C1 segment of cervical spinal cord (tissue), 14 donors: ENCODE measurements around the gene ATP6V0D1.
"Not testable (repeated sequence)": the region's sequence is repeated elsewhere in the genome, so short reads cannot be mapped to it uniquely, and the experiment has no call there.

Source experiments
- DNase-seq, 14 donors: peaks; one replicate each; lab custom pipeline; 2025; lab: John Stamatoyannopoulos, UW

Gene ATP6V0D1

GRCh38 chr16:67480833-67481560 is at the start of gene ATP6V0D1:
ATP6V0D1 (minus strand) TSS chr16:67481157; CDS start chr16:67481086, 71 bp downstream.
- DNase-seq: peak; percentile 87 to 99 (median 97)

DNA sequence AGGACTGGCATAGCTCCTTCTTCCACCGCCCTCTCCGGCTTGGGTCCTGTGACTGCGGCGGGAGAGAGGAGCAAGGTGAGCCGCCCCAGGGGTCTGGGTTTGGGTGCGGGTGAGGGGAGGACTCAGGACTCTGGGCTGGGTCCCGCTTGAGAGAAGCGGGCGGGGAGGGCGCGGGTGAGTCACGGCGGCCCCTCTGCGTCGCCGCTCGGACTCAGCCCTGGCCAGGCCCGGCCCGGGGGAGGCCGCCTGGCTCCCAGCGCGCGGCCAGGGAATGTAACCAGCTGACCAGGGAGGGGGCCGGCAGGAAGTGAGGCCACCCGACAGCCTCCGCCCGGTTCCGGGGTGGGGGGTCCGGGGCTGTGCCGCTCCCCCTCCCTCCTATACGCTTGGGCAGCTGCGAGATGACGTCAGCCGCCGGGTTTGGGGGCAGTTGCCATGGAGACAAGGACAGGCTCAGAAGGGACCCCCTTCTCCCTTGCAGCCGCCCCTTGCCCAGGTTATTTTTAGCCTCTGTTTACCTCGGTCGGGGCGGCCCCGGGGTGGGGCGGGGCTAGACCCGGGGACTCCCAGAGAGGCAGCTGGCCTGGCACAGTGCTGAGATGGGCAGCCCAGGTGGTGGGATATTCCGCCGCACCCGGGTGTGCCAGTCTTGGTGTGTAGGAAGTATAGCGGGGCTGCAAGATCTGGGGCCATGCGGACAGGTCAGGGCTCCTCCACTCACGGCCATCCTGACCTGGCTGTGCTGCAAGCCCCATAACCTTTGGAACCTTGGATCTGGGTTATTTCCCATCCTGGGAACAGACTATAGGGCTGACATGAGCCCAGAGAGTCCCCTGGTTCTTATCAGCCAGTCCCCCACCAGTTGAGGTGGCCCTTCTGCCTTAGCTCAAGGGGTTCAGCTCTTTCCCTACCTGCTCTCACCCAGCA is 49.3 kb upstream of the ATP6V0D1 start:
- peak in 12 of 14 donors; percentile 10 to 86 (median 52) for DNase-seq

- peak in 2 of 14 donors; percentile 28 to 33 for DNase-seq
Observed at GRCh38 chr16:67529582-67530012, 48.6 kb upstream of the ATP6V0D1 start.

DNA sequence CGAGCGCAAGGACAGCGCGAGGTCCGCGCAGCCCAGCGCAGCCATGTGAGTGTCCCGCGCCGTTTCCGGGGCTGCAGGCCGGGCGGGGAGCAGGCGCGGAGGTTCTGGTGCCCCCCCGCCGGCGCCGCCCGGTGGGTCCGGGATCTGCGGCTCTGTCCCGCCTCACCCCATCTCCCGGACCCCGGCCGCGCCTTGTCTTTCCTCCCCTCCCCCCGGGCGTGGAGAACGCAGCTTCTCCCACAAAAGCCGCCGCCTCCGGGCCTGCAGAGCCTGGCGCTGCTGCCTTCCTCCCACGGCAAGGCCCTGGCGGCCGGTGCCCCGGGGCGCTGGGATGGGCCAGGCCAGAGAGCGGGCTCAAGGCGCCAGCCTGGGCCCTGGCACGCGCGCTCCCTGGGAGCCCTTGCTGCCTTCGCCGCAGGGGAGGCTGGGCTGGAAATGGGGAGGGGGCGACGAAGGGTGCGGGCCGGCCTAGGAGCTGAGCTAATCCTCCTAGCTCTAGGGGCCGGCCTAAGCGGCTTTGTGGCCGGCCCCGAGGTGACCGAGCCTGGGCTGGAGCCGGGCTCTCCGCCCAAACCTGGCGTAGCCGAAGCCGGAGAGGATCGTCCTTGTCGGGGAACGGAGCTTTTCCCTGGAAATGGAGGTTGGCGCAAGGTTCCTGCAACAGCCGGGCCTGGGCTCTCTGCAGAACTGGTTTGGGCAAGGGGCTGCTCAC is 48.1 kb upstream of the ATP6V0D1 start:
- DNase-seq: peak in 6 of 14 donors; percentile 40 to 60 (median 48)

- DNase-seq: peak in 12 of 14 donors; percentile 14 to 70 (median 59)
Observed at GRCh38 chr16:67528222-67528869, 47.4 kb upstream of the ATP6V0D1 start, which contains the start of gene RIPOR1. RIPOR1 (plus strand) TSS chr16:67528829; CDS start chr16:67538447, 9,618 bp downstream.

DNA sequence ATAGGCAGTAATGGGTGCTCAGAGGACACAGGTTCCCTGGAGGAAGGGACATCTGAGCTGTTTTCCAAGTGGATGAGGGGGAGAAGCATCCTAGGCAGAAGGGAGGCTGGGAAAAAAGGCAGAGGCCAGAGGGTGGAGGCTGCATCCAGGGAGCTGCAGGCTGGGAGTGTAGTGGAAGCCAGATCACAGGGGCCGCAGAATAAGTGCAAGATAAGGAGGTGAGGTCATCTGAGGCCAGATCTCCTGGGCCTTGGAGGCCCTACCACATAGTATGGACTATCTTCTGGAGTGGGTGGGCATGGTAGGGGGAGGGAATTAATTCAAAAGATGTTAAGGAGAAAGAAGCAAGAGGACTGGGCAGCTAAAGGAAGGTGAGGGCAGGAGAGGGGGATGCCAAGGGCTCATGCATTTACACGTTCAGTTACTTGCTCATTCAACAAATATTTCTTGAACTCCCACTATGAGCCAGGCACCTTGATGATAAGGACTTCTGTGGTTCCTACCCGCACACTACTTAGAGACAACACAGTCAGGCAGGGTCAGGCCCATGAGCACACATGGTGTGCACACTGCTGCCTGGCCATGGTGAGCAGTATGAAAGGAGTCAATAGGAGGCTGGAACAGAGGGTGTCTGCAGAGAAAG is 45.3 kb upstream of the ATP6V0D1 start:
- DNase-seq: no peak

- DNase-seq: no peak
Observed at GRCh38 chr16:67525176-67525860, 44.4 kb upstream of the ATP6V0D1 start.

- DNase-seq: peak; percentile 34 to 91 (median 82)
Observed at GRCh38 chr16:67521095-67521804, 40.3 kb upstream of the ATP6V0D1 start.

- no peak for DNase-seq
Observed at GRCh38 chr16:67519242-67519641, 38.3 kb upstream of the ATP6V0D1 start.

DNA sequence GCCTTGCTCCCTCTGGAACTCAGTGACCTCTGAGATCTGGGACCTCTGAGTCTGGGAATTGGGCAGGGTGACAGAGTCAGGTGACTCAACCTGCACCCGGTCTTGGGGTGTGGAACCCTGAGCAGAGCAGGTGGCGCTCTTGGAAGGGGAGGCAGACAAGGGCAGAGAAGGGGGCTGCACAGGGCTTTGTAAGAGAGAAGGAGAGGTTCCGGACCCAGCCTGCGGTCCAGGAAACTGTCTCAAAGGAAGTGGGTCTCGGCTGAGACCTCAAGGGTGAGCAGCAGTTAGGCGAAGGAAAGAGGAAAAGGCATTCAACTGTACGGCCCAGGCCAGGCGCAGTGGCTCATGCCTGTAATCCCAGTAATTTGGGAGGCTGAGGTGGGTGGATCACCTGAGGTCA is 37.7 kb upstream of the ATP6V0D1 start:
- no peak for DNase-seq

- no peak for DNase-seq
Observed at GRCh38 chr16:67517661-67518423, 36.9 kb upstream of the ATP6V0D1 start.

- DNase-seq: no peak
Observed at GRCh38 chr16:67517155-67517445, 36.1 kb upstream of the ATP6V0D1 start.

DNA sequence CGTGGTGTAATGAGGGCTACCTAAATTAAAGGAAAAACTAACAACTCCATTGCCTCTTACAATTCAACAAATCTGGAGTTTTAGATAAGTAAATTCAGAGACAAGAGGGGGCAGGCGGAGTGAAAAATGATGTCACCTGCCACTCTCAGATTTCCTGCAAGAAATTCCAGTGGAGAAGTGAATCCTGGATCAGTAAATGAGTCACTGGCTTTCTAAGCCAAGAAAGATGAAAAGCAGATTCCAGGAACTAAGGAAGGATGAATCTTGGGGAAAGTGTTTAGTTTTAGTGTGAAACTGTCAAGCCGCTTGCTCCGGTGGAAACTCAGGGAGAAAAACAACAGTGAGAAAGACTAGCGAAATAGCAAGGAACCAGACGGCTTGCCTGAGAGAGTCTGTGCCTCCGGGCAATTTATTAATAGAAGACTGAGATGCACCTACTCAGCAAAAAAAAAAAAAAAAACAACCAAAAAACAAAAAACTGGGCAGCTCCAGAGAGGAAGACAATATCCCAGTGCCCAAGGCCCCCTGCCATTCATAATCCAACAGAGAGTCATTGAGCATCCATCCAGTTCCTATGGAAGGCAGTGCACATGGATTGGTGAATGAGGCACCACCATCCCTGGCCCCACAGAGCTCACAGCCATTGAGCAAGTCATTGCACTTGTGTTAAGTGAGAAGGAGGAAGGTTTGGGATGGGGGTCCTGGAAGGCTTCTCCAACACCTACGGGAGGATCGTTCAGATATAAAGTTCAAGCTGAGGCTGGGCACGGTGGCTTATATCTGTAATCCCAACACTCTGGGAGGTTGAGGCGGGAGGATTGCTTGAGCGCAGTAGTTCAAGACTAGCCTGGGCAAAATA is 35.6 kb upstream of the ATP6V0D1 start:
- DNase-seq: no peak

GRCh38 chr16:67514382-67514828 is 33.4 kb upstream of the ATP6V0D1 start:
- peak in 4 of 14 donors; percentile 14 to 35 (median 24) for DNase-seq

GRCh38 chr16:67513892-67514291 is 32.9 kb upstream of the ATP6V0D1 start:
- not testable (repeated sequence) for DNase-seq

- no peak for DNase-seq
Observed at GRCh38 chr16:67509016-67509415, 28.1 kb upstream of the ATP6V0D1 start.

- no peak for DNase-seq
Observed at GRCh38 chr16:67506468-67506867, 25.5 kb upstream of the ATP6V0D1 start.
